ENCODE data around the gene ORAI2.
"Not testable (repeated sequence)": the region's sequence is repeated elsewhere in the genome, so short reads cannot be mapped to it uniquely, and the experiment has no call there.

ORAI2 gene

DNA sequence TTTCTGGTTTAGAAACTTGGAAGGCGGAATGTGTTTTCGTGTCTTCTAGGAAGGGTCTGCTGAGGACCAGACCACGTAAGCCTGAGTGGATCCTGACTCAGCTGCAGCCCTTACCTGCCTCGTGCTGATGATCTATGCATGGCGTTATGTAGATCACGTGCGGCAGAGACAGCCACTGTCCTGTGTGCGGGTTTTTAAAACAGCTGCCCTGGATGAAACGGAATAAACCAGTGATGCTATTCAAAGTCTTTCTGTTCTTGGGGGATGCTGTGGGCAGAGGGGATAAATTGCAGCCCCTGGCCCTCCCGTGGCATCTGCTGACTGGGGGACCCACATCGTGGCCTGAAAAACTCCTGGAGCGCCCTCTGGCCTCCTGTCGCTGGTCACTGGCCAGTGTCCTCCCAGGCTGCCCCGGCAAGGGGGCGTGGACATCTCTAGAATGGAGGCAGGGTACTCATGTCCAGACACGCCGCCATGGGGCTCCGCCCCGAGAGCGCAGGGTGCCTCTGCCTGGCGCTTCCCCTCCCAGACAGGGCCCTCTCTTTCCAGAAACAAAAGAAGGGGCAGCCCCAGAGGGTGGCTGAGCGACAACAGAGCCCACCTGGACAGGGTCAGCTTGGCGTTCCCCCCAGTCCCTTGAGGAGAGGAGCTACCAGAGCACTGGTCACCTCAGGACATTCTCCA is 18.1 kb downstream of the ORAI2 start:
- Histone ChIP-seq H3K9ac (ENCODE audit: low read depth, low read length) (no peak overlapping the region), H3K36me3 (ENCODE audit: insufficient read depth, low read length) (peaks cover 11% of the 10 kb centered on the region), H3K4me2 (ENCODE audit: low read length) (peak overlapping the region; percentile 56), H3K4me3 (ENCODE audit: low read length) (no peak overlapping the region), H3K4me1 (ENCODE audit: control insufficient read depth, insufficient read depth, low read length) (peaks cover 15% of the 10 kb centered on the region), H3K27me3 (ENCODE audit: control insufficient read depth, insufficient read depth, low read length) (no peaks in the 10 kb centered on the region), H3K9me3 (replicated peaks; ENCODE audit: low read length) (no peaks in the 10 kb centered on the region)

GRCh38 chr7:102452451-102452850 is 19.1 kb downstream of the ORAI2 start:
- Histone ChIP-seq H3K9me3 (replicated peaks; ENCODE audit: low read length) (no peaks in the 10 kb centered on the region), H3K4me2 (ENCODE audit: low read length) (no peak overlapping the region), H3K4me3 (ENCODE audit: low read length) (no peak overlapping the region), H3K9ac (ENCODE audit: low read depth, low read length) (no peak overlapping the region), H3K4me1 (ENCODE audit: control insufficient read depth, insufficient read depth, low read length) (peaks cover 23% of the 10 kb centered on the region), H3K27me3 (ENCODE audit: control insufficient read depth, insufficient read depth, low read length) (no peaks in the 10 kb centered on the region), H3K36me3 (ENCODE audit: insufficient read depth, low read length) (peaks cover 14% of the 10 kb centered on the region)

GRCh38 chr7:102453319-102453718 is 19.9 kb downstream of the ORAI2 start:
- Histone ChIP-seq H3K4me1 (ENCODE audit: control insufficient read depth, insufficient read depth, low read length) (peaks cover 18% of the 10 kb centered on the region), H3K4me3 (ENCODE audit: low read length) (no peak overlapping the region), H3K27me3 (ENCODE audit: control insufficient read depth, insufficient read depth, low read length) (no peaks in the 10 kb centered on the region), H3K9me3 (replicated peaks; ENCODE audit: low read length) (no peaks in the 10 kb centered on the region), H3K9ac (ENCODE audit: low read depth, low read length) (no peak overlapping the region), H3K36me3 (ENCODE audit: insufficient read depth, low read length) (peaks cover 19% of the 10 kb centered on the region), H3K4me2 (ENCODE audit: low read length) (no peak overlapping the region)

- H3K9me3 ChIP-seq (replicated peaks; ENCODE audit: low read length), result no peaks in the 10 kb centered on the region
- H3K4me2 ChIP-seq (ENCODE audit: low read length), result no peak overlapping the region
- peaks cover 18% of the 10 kb centered on the region for H3K4me1 ChIP-seq (ENCODE audit: control insufficient read depth, insufficient read depth, low read length)
- peaks cover 21% of the 10 kb centered on the region for H3K36me3 ChIP-seq (ENCODE audit: insufficient read depth, low read length)
- no peak overlapping the region for H3K4me3 ChIP-seq (ENCODE audit: low read length)
- H3K27me3 ChIP-seq (ENCODE audit: control insufficient read depth, insufficient read depth, low read length), result no peaks in the 10 kb centered on the region
- no peak overlapping the region for H3K9ac ChIP-seq (ENCODE audit: low read depth, low read length)
Observed at GRCh38 chr7:102454468-102454867, 21.1 kb downstream of the ORAI2 start.

GRCh38 chr7:102454932-102455331 is 21.6 kb downstream of the ORAI2 start:
- not testable (repeated sequence) for H3K9me3 ChIP-seq (replicated peaks; ENCODE audit: low read length); H3K4me2 ChIP-seq (ENCODE audit: low read length); H3K4me3 ChIP-seq (ENCODE audit: low read length); H3K9ac ChIP-seq (ENCODE audit: low read depth, low read length); H3K27me3 ChIP-seq (ENCODE audit: control insufficient read depth, insufficient read depth, low read length)
- H3K4me1 ChIP-seq (ENCODE audit: control insufficient read depth, insufficient read depth, low read length), result peaks cover 18% of the 10 kb centered on the region
- H3K36me3 ChIP-seq (ENCODE audit: insufficient read depth, low read length), result peaks cover 21% of the 10 kb centered on the region

GRCh38 chr7:102455596-102455995 is 22.2 kb downstream of the ORAI2 start:
- Histone ChIP-seq H3K9ac (ENCODE audit: low read depth, low read length) (no peak overlapping the region), H3K4me1 (ENCODE audit: control insufficient read depth, insufficient read depth, low read length) (peaks cover 18% of the 10 kb centered on the region), H3K36me3 (ENCODE audit: insufficient read depth, low read length) (peaks cover 21% of the 10 kb centered on the region), H3K4me2 (ENCODE audit: low read length) (no peak overlapping the region), H3K4me3 (ENCODE audit: low read length) (no peak overlapping the region), H3K9me3 (replicated peaks; ENCODE audit: low read length) (no peaks in the 10 kb centered on the region), H3K27me3 (ENCODE audit: control insufficient read depth, insufficient read depth, low read length) (no peaks in the 10 kb centered on the region)

DNA sequence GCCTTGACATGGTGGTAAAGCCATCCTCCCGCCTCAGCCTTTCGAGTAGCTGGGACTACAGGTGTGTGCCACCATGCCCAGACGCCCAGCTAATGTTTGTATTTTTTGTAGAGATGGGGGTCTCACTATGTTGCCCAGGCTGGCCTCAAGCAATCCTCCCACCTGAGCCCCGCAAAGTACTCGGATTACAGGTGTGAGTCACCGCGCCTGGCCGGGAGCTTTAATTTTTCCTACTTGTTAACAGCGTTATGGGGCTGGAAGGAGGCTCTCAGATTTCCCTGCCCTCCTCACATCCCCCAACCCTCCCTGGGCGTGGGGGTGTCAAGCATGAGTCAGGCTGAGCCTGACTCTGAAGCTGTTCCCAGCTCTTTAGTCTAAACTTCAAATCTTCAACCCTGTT is 23.0 kb downstream of the ORAI2 start:
- Histone ChIP-seq H3K4me3 (ENCODE audit: low read length) (no peak overlapping the region), H3K36me3 (ENCODE audit: insufficient read depth, low read length) (peaks cover 21% of the 10 kb centered on the region), H3K4me2 (ENCODE audit: low read length) (peak overlapping the region; percentile 14), H3K4me1 (ENCODE audit: control insufficient read depth, insufficient read depth, low read length) (peaks cover 16% of the 10 kb centered on the region), H3K9me3 (replicated peaks; ENCODE audit: low read length) (no peaks in the 10 kb centered on the region), H3K27me3 (ENCODE audit: control insufficient read depth, insufficient read depth, low read length) (no peaks in the 10 kb centered on the region), H3K9ac (ENCODE audit: low read depth, low read length) (no peak overlapping the region)

GRCh38 chr7:102457352-102457924 is 24.1 kb downstream of the ORAI2 start:
- Histone ChIP-seq H3K9ac (ENCODE audit: low read depth, low read length) (no peak overlapping the region), H3K4me2 (ENCODE audit: low read length) (no peak overlapping the region), H3K27me3 (ENCODE audit: control insufficient read depth, insufficient read depth, low read length) (no peaks in the 10 kb centered on the region), H3K36me3 (ENCODE audit: insufficient read depth, low read length) (peaks cover 21% of the 10 kb centered on the region), H3K9me3 (replicated peaks; ENCODE audit: low read length) (no peaks in the 10 kb centered on the region), H3K4me1 (ENCODE audit: control insufficient read depth, insufficient read depth, low read length) (peaks cover 10% of the 10 kb centered on the region), H3K4me3 (ENCODE audit: low read length) (no peak overlapping the region)

DNA sequence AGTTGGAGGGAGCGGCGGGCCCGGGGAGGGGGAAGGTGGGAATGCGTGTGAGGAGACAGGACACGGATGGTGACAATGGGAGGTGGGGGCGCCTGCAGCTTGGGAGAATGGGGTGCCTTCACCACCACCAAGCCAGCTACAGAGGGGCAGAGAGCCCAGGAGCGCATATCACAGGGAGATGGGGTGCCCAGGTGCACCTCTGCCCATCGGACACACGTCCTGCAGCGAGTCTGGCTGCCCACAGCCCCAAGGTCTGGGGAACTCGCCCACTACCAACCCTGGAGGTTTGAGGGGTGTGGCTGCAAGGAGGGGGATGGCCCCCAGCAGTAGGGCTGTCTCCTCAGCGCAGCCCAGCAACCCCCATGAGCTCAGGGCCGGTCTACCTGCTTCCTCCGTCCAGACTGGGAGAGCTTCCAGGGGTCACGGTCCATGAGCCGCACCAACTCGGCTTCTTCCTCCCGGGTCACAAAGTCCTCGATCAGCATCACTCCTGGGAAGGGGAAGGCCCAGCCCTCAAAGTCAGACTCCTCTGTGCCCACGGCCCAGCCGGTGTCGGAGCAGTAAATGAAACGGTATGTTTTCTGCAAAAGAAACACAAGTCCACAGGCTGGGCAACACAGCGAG is 26.0 kb downstream of the ORAI2 start:
- Histone ChIP-seq H3K4me2 (ENCODE audit: low read length) (no peak overlapping the region), H3K36me3 (ENCODE audit: insufficient read depth, low read length) (peaks cover 21% of the 10 kb centered on the region), H3K9me3 (replicated peaks; ENCODE audit: low read length) (no peaks in the 10 kb centered on the region), H3K4me1 (ENCODE audit: control insufficient read depth, insufficient read depth, low read length) (peaks cover 14% of the 10 kb centered on the region), H3K27me3 (ENCODE audit: control insufficient read depth, insufficient read depth, low read length) (no peaks in the 10 kb centered on the region), H3K9ac (ENCODE audit: low read depth, low read length) (no peak overlapping the region), H3K4me3 (ENCODE audit: low read length) (no peak overlapping the region)

DNA sequence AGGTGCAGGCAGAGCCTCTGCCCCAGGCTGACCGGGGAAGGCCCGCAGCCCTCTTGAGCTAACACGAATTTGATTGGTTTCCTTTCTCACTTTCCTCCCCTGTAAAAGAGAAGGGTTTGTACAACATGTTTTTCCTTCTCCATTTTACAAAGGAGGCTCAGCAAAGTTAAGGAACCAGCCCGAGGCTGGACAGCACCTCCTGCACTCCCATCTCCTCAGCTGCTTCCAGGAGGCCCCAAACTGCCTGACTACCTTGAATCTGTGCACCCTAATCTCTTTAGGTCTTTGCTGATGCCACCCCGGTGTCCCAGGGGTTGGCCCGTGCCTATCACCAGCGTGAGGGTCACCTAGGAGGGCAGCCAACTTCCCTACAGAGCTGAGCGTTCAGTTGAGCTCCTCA is 27.1 kb downstream of the ORAI2 start:
- H3K4me3 ChIP-seq (ENCODE audit: low read length), result no peak overlapping the region
- no peaks in the 10 kb centered on the region for H3K27me3 ChIP-seq (ENCODE audit: control insufficient read depth, insufficient read depth, low read length)
- H3K9ac ChIP-seq (ENCODE audit: low read depth, low read length), result no peak overlapping the region
- peaks cover 23% of the 10 kb centered on the region for H3K36me3 ChIP-seq (ENCODE audit: insufficient read depth, low read length)
- H3K4me2 ChIP-seq (ENCODE audit: low read length), result no peak overlapping the region
- peaks cover 15% of the 10 kb centered on the region for H3K4me1 ChIP-seq (ENCODE audit: control insufficient read depth, insufficient read depth, low read length)
- no peaks in the 10 kb centered on the region for H3K9me3 ChIP-seq (replicated peaks; ENCODE audit: low read length)

DNA sequence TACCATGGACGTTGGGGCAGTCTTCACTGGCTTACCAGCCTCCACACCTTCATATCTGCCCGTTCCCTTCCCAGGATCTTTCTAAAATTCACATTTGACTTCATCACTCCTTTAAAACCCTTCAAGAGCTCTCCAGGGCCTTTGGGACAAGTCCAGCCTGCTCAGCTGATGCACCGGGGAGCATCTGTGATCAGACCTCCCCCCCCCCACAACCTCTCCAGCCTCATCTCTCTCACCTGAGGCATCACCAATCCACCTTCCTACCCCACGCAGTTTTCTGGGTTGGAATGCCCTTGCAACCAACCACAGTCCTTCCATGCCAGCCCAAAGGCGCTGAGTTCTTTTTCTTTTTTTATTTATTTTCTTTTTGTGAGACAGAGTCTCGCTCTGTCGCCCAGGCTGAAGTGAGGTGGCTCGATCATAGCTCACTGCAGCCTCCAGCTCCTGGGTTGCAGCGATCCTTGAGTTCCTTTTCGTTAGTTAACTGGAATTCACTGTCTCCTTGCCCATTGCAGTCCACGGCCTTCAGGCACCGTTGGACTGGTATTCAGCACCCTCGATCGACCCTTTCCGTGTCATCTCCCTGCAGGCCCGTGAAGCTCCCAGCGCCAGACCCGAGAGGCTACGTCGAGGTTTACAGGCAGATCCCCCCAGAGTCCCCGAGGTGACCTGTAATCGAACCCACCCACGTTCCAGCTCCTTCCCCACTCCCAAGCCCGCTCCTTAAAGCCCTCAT is 30.6 kb downstream of the ORAI2 start:
- Histone ChIP-seq H3K9ac (ENCODE audit: low read depth, low read length) (peak overlapping the region; percentile 93), H3K4me2 (ENCODE audit: low read length) (peak overlapping the region; percentile 85)

More for the DNA sequence above, 30.6 kb downstream of the ORAI2 start:
- Histone ChIP-seq H3K27me3 (ENCODE audit: control insufficient read depth, insufficient read depth, low read length) (no peaks in the 10 kb centered on the region), H3K36me3 (ENCODE audit: insufficient read depth, low read length) (peaks cover 5% of the 10 kb centered on the region), H3K4me1 (ENCODE audit: control insufficient read depth, insufficient read depth, low read length) (peaks cover 11% of the 10 kb centered on the region), H3K9me3 (replicated peaks; ENCODE audit: low read length) (no peaks in the 10 kb centered on the region), H3K4me3 (ENCODE audit: low read length) (peak overlapping the region; percentile 98)
